Aorta (tissue), 5 donors: ENCODE measurements around the gene MEGF11. TPM values are rescaled to one million over a fixed set of nuclear protein-coding genes. Genes with fewer than 3 reads are reported as not detected.
A peak's percentile ranks its signal among the peaks of the same experiment; 100 is the strongest.

ENCODE experiments used
- ATAC-seq: fragments of 200-7000 bp; cut with Tn5 transposase; one replicate; pipeline ENCODE4 v1.9.1; 2022; ENCODE audit warnings: moderate library complexity; ENCODE audit not compliant: low FRiP score
- DNase-seq, 2 donors: peaks; one replicate each; pipeline ENCODE4 v3.0.0-alpha.2; 2020
- H3K27ac ChIP-seq, 2 donors: one replicate each; pipeline ENCODE4 v1.5.1; 2013; ENCODE audit warnings: low read length in 2 of 2, mild to moderate bottlenecking in 2 of 2, moderate library complexity in 2 of 2, control low read depth in 1 of 2, inconsistent platforms in 1 of 2, low read depth in 1 of 2
- H3K27me3 ChIP-seq, 2 donors: one replicate each; pipeline ENCODE4 v1.6.1; 2013; ENCODE audit warnings: control low read depth in 1 of 2, low read length in 1 of 2, mild to moderate bottlenecking in 1 of 2, moderate library complexity in 1 of 2; ENCODE audit not compliant: insufficient read depth in 2 of 2, control insufficient read depth in 1 of 2
- H3K36me3 ChIP-seq, 2 donors: one replicate each; pipeline ENCODE4 v1.6.1; 2013; ENCODE audit warnings: control low read depth in 1 of 2, low read length in 1 of 2, mild to moderate bottlenecking in 1 of 2; ENCODE audit not compliant: insufficient read depth in 2 of 2, control insufficient read depth in 1 of 2
- H3K4me1 ChIP-seq, 2 donors: one replicate each; pipeline ENCODE4 v1.6.1; 2013; ENCODE audit warnings: low read length in 2 of 2, control low read depth in 1 of 2, mild to moderate bottlenecking in 1 of 2, moderate library complexity in 1 of 2; ENCODE audit not compliant: insufficient read depth in 2 of 2, control insufficient read depth in 1 of 2
- H3K4me3 ChIP-seq, 2 donors: one replicate each; pipeline ENCODE4 v1.5.1; 2013; ENCODE audit warnings: low read length in 2 of 2, control low read depth in 1 of 2, mild to moderate bottlenecking in 1 of 2
- H3K9me3 ChIP-seq: one replicate; pipeline ENCODE4 v1.6.1; 2013; ENCODE audit warnings: mild to moderate bottlenecking, low read length; ENCODE audit not compliant: control insufficient read depth
- WGBS, 2 donors: extraction: QIAGEN DNeasy Blood & Tissue Kit; methylation state at CpG; one replicate each; pipeline ENCODE4 v1.1.7; 2013; 5-methylcytosine and 5-hydroxymethylcytosine counted together
- intact Hi-C, 2 donors: fragments of 100-400 bp; cut with DNase I; formaldehyde crosslinking; loops; one replicate each; pipeline versions ENCODE4 v1.14.2 to v1.15.0; 2022
- polyA plus RNA-seq, 2 donors: library from polyadenylated mRNA; stranded (reverse); fragments of 200-250 nt; gene quantifications; one replicate each; pipeline ENCODE4 v1.2.3, GENCODE V29; 2013
- total RNA-seq, 2 donors: library from RNA; stranded (reverse); fragmentation: NEBNext Ultra II Directional; extraction: Animal tissue kit (Norgen Biotek cat#: 25700); gene quantifications; one replicate each; pipeline ENCODE4 v1.2.1, GENCODE V29; 2021
- donor health status: healthy with polysubstance abuse.
- donor health status: Bipolar disorder and iron deficiency.
- donor health status: DM: no; HTN: no; CAD: no.
- donor health status: DM: no; HTN: no; CAD: no.
- donor health status: DM: yes; HTN: yes; CAD: no.

The MEGF11 gene
- total and polyA plus RNA-seq, 4 donors = not detected

DNA sequence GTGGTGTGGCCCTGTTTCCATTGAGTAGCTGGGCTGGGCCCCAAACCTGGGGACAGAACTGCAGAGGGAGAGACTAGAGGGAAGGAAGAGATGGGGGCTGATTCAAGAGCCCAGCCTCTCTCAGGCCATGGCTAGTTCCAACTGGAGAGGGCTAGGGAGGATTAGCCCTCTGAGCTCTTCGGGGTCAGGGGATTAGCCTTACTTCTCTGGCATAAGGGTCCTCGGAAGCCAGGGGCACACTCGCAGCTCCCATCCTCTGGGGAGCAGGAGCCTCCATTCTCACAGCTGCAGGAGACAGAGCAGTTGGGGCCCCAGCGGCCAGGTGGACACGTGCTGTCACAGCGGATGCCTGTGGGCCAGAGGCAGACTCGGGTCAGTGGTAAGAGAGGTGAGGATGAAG, 330.9 kb downstream of the MEGF11 start:
- intact Hi-C loops = no loop called here
- Histone ChIP-seq H3K27me3 (no peaks in the 10 kb centered on the region), H3K27ac (no peak overlapping the region), H3K4me1 (no peaks in the 10 kb centered on the region), H3K4me3 (no peak overlapping the region), H3K36me3 (no peaks in the 10 kb centered on the region), H3K9me3 (no peaks in the 10 kb centered on the region)
- 86 to 94% methylated on average over 7 of the region's 7 CpGs for WGBS, 2 donors
- ATAC-seq (no peak), DNase-seq (no peak)

- H3K4me3 ChIP-seq = no peak overlapping the region
- intact Hi-C loops = no loop called here
- H3K27ac ChIP-seq = no peak overlapping the region
- DNase-seq (no peak), ATAC-seq (no peak)
- no peaks in the 10 kb centered on the region for H3K27me3 ChIP-seq
- H3K36me3 ChIP-seq = no peaks in the 10 kb centered on the region
- H3K9me3 ChIP-seq = no peaks in the 10 kb centered on the region
- whole genome bisulfite sequencing, 2 donors = 51 to 62% methylated on average over 5 of the region's 5 CpGs
- no peaks in the 10 kb centered on the region for H3K4me1 ChIP-seq
Observed at GRCh38 chr15:65921780-65922179, 331.8 kb downstream of the MEGF11 start.

DNA sequence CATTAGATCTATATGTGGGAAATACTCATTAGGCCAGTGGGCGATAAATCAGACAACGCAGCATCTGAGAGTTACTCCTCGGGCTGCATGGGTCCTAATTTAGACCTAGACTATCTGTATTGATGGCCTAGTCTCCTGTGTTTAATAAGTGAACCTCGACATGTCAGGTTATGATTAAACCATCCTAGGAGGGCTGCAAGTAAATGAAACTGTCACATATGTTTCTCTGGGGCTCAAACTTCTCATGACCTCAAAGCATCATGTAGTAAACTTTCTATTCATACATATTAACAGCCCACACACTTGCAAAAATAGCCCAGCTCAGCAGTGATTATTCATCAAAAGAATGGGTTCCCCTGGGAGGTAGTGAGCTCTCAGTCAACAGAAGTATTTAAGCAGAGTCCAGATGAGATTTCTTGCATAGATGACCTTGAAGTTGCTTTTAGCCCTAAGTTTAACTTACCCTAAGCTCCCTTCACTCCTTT, 332.7 kb downstream of the MEGF11 start:
- no peaks in the 10 kb centered on the region for H3K36me3 ChIP-seq
- WGBS, 2 donors = 64 to 73% methylated on average over 4 of the region's 4 CpGs
- no peak for ATAC-seq
- peaks cover 0 to 2% of the 10 kb centered on the region in 2 donors for H3K4me1 ChIP-seq
- H3K27me3 ChIP-seq = no peaks in the 10 kb centered on the region
- no peak overlapping the region for H3K4me3 ChIP-seq
- intact Hi-C loops = no loop called here
- no peak overlapping the region for H3K27ac ChIP-seq
- H3K9me3 ChIP-seq = no peaks in the 10 kb centered on the region
- DNase-seq = no peak

GRCh38 chr15:65920121-65920520, 333.4 kb downstream of the MEGF11 start:
- peak in 1 of 2 donors; percentile 35 for DNase-seq

DNA sequence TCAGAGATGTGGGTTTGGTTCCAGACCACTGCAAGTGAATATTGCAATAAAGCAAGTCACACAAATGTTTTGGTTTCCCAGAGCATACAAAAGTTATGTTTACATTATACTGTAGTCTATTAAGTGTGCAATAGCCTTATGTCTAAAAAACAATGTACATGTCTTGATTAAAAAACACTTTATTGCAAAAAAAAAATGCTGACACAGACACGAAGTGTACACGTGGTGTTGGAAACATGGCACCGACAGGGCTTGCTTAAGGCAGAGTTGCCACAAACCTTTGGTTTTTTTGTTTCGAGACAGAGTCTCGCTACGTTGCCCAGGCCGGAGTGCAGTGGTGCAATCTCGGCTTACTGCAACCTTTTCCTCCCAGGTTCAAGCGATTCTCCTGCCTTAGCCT, 334.2 kb downstream of the MEGF11 start:
- peak in 1 of 2 donors; percentile 23 for DNase-seq
- no peak for ATAC-seq
- peaks cover 0 to 2% of the 10 kb centered on the region in 2 donors for H3K4me1 ChIP-seq
- H3K27me3 ChIP-seq = no peaks in the 10 kb centered on the region
- no peak overlapping the region for H3K4me3 ChIP-seq
- H3K9me3 ChIP-seq = no peaks in the 10 kb centered on the region
- H3K27ac ChIP-seq = no peak overlapping the region
- intact Hi-C loops = loop anchor here (5.0 to 10.0 kb wide), 2 partner anchors 365 to 368 kb away; no protein-coding TSS in a partner anchor
- 94 to 95% methylated on average over 9 of the region's 9 CpGs for WGBS, 2 donors
- H3K36me3 ChIP-seq = no peaks in the 10 kb centered on the region

More at GRCh38 chr15:65920121-65920520, 333.4 kb downstream of the MEGF11 start:
- H3K36me3 ChIP-seq = no peaks in the 10 kb centered on the region
- no peak for ATAC-seq
- H3K27me3 ChIP-seq = no peaks in the 10 kb centered on the region
- WGBS, 2 donors = 39 to 52% methylated on average over 1 of the region's 1 CpG
- H3K27ac ChIP-seq = no peak overlapping the region
- H3K9me3 ChIP-seq = no peaks in the 10 kb centered on the region
- peaks cover 0 to 2% of the 10 kb centered on the region in 2 donors for H3K4me1 ChIP-seq
- no peak overlapping the region for H3K4me3 ChIP-seq
- intact Hi-C loops = no loop called here

DNA sequence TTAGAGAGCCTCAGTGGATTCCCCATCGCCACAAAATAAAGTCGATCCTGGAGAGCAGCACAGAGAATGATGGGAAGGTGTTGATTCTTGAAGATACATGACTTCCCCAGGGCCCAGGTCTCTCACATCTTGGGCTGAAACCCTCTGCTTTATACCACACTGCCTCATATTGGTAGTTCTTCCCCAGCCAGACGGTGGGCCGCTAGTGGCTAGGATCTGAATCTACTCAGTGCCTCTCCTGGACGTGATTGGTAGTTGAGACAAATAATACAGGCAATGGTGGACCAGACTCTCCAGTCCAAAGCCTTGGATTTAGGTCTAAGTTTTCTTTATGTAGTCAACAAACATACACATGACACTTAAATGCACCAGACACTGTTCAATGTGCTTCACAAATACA, 334.6 kb downstream of the MEGF11 start:
- no peaks in the 10 kb centered on the region for H3K27me3 ChIP-seq
- intact Hi-C loops = loop anchor here (5.0 to 10.0 kb wide), 2 partner anchors 366 to 368 kb away; no protein-coding TSS in a partner anchor
- no peak overlapping the region for H3K4me3 ChIP-seq
- WGBS, 2 donors = 95 to 97% methylated on average over 5 of the region's 5 CpGs
- H3K4me1 ChIP-seq = peaks cover 0 to 2% of the 10 kb centered on the region in 2 donors
- H3K36me3 ChIP-seq = no peaks in the 10 kb centered on the region
- DNase-seq (peak in 1 of 2 donors; percentile 59), ATAC-seq (no peak)
- no peak overlapping the region for H3K27ac ChIP-seq
- H3K9me3 ChIP-seq = no peaks in the 10 kb centered on the region

GRCh38 chr15:65918357-65918920, 335.1 kb downstream of the MEGF11 start:
- peaks cover 0 to 2% of the 10 kb centered on the region in 2 donors for H3K4me1 ChIP-seq
- ATAC-seq (no peak), DNase-seq (peak in 1 of 2 donors; percentile 6)
- intact Hi-C loops = loop anchor here (5.0 to 10.0 kb wide), 2 partner anchors 366 to 369 kb away; no protein-coding TSS in a partner anchor
- WGBS, 2 donors = 85 to 90% methylated on average over 3 of the region's 3 CpGs
- no peaks in the 10 kb centered on the region for H3K36me3 ChIP-seq
- no peak overlapping the region for H3K27ac ChIP-seq
- H3K27me3 ChIP-seq = no peaks in the 10 kb centered on the region
- H3K9me3 ChIP-seq = no peaks in the 10 kb centered on the region
- no peak overlapping the region for H3K4me3 ChIP-seq

DNA sequence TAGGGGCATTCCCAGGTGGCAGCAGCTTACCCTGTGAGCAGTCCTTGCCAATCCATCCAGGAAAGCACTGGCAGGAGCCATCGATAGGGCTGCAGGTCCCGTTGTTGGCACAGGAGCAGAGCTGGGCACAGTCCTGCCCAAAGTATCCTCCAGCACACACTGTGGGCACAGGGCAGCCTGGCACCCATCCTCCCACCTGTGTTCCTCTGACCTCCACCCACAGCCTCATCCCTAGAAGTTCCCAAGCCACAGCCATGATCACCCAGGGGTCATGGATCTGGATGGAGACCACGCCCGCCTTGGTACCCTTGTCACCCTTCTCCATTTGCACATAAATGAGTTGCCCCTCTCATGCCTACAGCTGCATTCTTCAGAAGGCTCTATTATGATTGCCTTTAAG, 335.6 kb downstream of the MEGF11 start:
- WGBS, 2 donors = 93 to 94% methylated on average over 4 of the region's 4 CpGs

DNA sequence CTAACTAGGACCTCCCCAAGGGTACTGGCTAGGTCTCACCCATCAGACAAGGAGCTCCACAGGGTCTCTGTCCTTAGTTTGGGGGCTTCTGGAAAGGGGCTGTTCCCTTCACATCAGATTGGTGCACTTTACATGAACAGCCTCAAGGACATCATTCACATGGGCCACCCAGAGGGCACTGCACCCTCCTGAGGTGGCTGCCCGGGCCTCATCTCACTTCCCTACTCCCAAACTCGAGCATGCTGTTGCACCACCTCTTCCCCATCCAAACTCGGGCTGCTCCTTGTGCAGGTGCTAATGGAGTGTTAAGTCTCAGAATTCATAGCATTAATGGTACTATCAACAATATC, 336.2 kb downstream of the MEGF11 start:
- Histone ChIP-seq H3K4me3 (no peak overlapping the region), H3K9me3 (no peaks in the 10 kb centered on the region), H3K27ac (no peak overlapping the region), H3K36me3 (no peaks in the 10 kb centered on the region), H3K4me1 (peaks cover 0 to 2% of the 10 kb centered on the region in 2 donors), H3K27me3 (no peaks in the 10 kb centered on the region)
- WGBS, 2 donors = 77 to 88% methylated on average over 3 of the region's 3 CpGs
- no peak for ATAC-seq
- peak in 1 of 2 donors; percentile 16 for DNase-seq
- intact Hi-C loops = loop anchor here (5.0 to 10.0 kb wide), 2 partner anchors 367 to 370 kb away; no protein-coding TSS in a partner anchor

More for the DNA sequence above, 335.6 kb downstream of the MEGF11 start:
- Histone ChIP-seq H3K27ac (no peak overlapping the region), H3K4me3 (no peak overlapping the region), H3K4me1 (peaks cover 0 to 2% of the 10 kb centered on the region in 2 donors), H3K36me3 (no peaks in the 10 kb centered on the region), H3K9me3 (no peaks in the 10 kb centered on the region), H3K27me3 (no peaks in the 10 kb centered on the region)
- no peak for ATAC-seq
- intact Hi-C loops = loop anchor here (5.0 to 10.0 kb wide), 2 partner anchors 367 to 369 kb away; no protein-coding TSS in a partner anchor
- peak in 1 of 2 donors; percentile 40 for DNase-seq
